ENCODE measurements around the gene RETN. TPM values are rescaled to one million over a fixed set of nuclear protein-coding genes. Genes with fewer than 3 reads are reported as not detected.

RETN gene
- total and polyA plus RNA-seq, 2 of the 8 experiments (the other 6 are each of a cell fraction or from before 2014, with no cell fraction given) = not detected

GRCh38 chr19:7628589-7629311 lies 40.1 kb upstream of the RETN start (continued):
- no peak for TF ChIP-seq SIN3A (conservative IDR thresholded peaks at IDR 0.05 in 1 of 2, IDR thresholded peaks at IDR 0.05 in 1 of 2; ENCODE audit: low read depth in 1 of 2, low read length in 2 of 2)

Measured in H1 (cell line).